HG02759 (cell line): ENCODE data around the gene ELF1.
"Not testable (repeated sequence)": the region's sequence is repeated elsewhere in the genome, so short reads cannot be mapped to it uniquely, and the experiment has no call there.

Experiments used
- ATAC-seq: cut with Tn5 transposase; IDR thresholded peaks from one replicate; pipeline ENCODE4 v1.9.1; 2021; ENCODE audit warnings: mild to moderate bottlenecking, moderate library complexity; ENCODE audit not compliant: unreplicated experiment

The ELF1 gene

GRCh38 chr13:40960716-40961115 is 58.4 kb downstream of the ELF1 start:
- ATAC-seq = no peak

- ATAC-seq = no peak
Observed at GRCh38 chr13:40958655-40959054, 60.5 kb downstream of the ELF1 start.

DNA sequence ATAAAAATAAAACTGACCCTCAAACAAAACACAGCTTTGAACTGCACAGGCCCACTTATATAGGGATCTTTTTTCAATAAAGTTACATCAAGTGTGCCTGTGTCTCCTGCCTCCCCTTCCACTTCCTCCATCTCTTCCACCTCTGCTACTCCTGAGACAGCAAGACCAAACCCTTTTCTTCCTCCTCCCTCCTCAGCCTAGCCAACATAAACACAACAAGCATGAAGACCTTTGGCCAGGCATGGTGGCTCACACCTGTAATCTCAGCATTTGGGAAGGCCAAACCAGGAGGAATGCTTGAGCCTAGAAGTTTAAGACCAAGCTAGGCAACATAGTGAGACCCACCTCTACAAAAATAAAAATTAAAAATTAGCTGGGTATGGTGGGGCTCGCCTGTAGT is 72.6 kb downstream of the ELF1 start:
- no peak for ATAC-seq

GRCh38 chr13:40943073-40943472 is 76.0 kb downstream of the ELF1 start:
- no peak for ATAC-seq

- no peak for ATAC-seq
Observed at GRCh38 chr13:40941581-40941980, 77.5 kb downstream of the ELF1 start.

DNA sequence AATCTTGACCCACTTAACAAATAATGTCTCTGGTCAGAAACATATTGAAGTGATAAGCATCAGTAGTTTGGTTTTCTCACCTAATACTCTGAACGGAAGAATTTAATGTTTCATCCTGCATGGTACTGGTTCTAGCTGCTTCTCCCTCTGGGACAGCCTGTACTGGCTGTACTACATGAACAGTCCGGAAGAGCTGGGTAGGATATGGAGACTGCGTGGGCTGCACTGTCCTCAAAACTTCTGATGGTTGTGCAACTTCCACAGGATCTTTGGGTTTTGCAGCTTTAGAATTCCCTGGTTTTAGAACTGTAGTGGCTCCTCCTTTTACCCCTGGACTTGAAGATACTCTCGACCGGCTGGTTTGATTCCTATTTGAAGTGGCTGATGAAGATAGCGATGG is 78.3 kb downstream of the ELF1 start:
- no peak for ATAC-seq

GRCh38 chr13:40933508-40934204 is 85.5 kb downstream of the ELF1 start:
- ATAC-seq = peak; percentile 83

DNA sequence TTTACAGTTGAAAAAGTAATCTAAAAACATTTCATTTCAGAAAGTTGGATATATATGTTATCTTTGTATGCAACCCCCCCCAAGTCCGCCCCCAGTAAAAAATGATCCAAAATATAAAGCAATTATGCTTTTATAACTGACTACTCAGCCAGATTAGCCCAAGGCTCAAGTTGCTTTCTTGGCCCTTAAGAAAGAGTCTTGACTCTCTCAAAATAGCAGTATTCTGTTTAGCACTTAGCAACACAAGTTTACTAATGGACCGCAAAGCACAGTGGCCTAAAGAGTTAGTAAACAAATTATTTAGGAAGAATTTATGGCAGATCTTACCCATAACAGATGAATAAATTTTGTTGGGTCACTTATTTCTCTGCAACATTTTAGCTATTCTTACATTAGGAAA is 86.9 kb downstream of the ELF1 start:
- no peak for ATAC-seq

GRCh38 chr13:40931719-40932118 is 87.4 kb downstream of the ELF1 start:
- ATAC-seq = no peak

DNA sequence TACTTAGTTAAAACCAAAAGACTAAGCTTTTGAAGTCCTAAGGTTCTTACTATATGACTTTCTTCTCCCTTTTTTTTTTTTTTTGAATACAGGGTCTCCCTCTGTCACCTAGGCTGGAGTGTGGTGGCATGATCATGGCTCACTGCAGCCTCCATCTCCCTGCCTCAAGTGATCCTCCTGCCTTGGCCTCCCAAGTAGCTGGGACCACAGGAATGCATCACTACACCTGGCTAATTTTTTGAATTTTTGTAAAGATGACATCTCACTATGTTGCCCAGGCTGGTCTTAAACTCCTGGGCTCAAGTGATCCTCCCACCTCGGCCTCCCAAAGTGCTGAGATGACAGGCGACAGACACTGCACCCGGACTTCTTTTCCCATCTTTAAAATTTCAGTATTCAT is 89.2 kb downstream of the ELF1 start:
- not testable (repeated sequence) for ATAC-seq

GRCh38 chr13:40928980-40929379 is 90.1 kb downstream of the ELF1 start:
- ATAC-seq = no peak

DNA sequence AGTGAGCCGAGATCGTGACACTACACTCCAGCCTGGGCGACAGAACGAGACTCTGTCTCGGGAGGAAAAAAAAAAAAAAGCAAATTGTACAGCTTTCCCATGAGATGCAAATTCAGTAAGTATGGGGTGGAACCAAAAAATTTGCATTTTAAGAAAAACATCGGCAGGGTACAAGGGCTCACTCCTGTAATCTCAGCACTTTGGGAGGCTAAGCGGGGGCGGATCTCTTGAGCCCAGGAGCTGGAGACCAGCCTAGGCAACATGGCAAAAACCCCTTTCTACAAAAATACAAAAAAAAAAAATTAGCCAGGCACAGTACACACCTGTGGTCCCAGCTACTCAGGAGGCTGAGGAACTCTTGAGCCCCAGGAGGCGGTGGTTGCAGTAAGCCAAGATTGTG is 91.2 kb downstream of the ELF1 start:
- ATAC-seq = no peak

DNA sequence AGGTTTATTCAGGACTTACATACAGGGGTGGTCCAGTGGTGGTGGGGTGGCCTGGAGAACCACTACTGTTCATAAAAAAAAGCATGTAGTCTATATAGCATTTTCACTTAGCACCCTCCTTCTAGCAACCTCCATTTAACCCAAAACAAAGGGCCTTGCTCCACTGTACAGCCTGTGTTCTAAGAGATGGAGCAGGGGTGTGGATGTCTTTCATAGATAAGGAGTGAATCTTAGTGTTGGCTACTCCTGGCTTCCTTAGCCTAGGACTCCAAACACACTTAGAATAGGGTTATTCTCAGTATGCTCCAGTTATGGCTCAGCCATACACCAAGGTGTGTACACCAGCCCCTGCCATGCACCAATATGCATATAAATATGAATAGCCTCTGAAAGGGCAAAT is 95.2 kb downstream of the ELF1 start:
- ATAC-seq = no peak

DNA sequence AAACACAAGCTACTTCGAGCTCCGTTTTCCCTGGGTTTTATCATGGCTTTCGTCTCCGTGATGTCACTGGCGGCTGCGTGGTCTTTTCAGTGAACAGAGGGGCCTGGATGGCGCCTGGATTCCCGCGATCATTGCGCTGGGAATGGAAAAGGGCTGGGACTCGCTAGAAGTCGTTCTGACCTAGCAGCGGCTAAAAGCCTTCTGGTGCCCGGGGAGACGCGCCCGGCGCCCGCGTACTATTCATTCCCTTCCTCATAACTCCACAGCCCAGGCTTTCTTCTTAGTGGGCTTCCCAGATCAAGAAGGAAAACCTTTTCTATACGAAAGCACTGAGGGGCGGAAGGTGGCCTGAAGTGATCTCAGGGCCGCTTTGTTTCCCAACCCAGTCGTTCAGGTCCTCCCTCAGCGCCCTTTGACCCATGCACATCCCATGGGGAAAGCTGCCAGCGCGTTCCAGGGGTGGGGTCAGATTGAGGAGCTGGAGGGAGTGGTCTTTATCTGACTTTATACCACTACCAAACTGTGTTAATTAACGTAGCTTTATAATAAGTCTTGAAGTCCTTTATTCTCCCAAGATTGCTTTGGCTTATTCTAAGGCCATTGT is 96.6 kb downstream of the ELF1 start:
- ATAC-seq = no peak

GRCh38 chr13:40920826-40921225 is 98.3 kb downstream of the ELF1 start:
- ATAC-seq = no peak

DNA sequence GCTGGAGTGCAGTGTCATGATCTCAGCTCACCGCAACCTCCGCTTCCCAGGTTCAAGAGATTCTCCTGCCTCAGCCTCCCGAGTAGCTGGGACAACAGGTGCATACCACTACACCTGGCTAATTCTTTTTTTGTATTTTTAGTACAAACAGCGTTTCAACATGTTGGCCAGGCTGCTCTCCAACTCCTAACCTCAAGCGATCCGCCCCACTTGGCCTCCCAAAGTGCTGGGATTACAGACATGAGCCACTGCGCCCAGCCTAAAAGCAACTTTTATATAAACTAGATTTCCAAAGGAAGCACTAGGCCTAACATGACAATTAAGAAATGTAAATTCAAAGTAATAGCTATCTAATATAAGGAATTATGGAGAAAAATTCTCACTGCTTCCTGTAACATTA is 99.2 kb downstream of the ELF1 start:
- ATAC-seq = not testable (repeated sequence)

GRCh38 chr13:40916207-40916998 is 102.7 kb downstream of the ELF1 start:
- no peak for ATAC-seq

GRCh38 chr13:40914863-40915262 is 104.3 kb downstream of the ELF1 start:
- ATAC-seq = not testable (repeated sequence)

DNA sequence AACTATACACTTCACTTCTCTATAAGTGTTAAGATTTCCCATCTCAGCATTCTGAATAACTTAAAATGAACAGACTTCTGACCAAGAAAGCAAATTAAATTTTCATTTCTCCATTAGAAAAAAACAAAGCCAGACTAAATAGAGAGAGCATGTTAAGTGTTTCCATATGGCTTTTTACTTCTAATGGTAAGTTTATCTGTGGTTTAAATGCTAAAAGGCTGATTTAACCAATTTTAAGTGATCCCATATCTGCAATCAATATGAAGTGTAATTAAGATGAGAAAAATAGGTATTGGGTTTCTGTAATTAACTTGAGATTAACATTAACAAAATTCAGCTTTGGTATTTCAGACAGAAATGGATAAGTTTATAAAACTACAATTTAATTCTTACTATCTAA is 107.8 kb downstream of the ELF1 start:
- no peak for ATAC-seq

- peak; percentile 77 for ATAC-seq
Observed at GRCh38 chr13:40910324-40911050, 108.6 kb downstream of the ELF1 start.

DNA sequence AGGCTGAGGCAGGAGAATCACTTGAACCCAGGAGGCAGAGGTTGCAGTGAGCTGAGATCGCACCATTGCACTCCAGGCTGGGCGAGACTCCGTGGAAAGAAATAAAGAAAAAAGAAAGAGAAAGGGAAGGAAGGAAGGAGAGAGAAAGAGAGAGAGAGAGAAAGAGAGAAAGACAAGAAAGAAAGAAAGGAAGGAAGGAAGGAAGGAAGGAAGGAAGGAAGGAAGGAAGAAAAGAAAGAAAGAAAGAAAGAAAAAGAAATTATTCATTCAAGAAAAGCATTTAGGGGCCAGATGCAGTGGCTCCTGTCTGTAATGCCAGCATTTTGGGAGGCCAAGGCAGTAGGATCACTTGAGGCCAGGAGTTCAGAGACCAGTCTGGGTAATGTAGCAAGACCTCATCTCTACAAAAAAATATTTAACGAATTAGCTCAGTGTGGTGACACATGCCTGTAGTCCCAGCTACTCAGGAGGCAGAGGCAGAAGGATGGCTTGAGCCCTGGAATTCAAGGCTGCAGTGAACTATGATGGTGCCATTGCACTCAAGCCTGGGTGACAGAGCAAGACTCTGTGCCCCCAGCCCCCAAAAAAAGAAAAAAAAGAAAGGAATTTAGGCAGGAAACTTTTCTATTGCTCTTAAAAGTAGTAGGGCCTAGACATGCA is 109.4 kb downstream of the ELF1 start:
- not testable (repeated sequence) for ATAC-seq
